MM.1S (cell line): ENCODE results near the gene GALNT10.

Source experiments
- DNase-seq: peaks from one replicate; pipeline ENCODE4 v3.0.0-alpha.2; 2015
- H2AFZ ChIP-seq: fragments of 300-600 bp; sonication (generic); 2 replicates; pipeline ENCODE4 v1.6.0; 2016; ENCODE audit warnings: antibody characterized with exemption, low read length
- H3F3A ChIP-seq: fragments of 300-600 bp; sonication (generic); 2 replicates; pipeline ENCODE4 v1.6.1; 2016; ENCODE audit warnings: mild to moderate bottlenecking, antibody characterized with exemption, low read length, moderate library complexity, mixed read lengths; ENCODE audit not compliant: insufficient read depth
- H3K27ac ChIP-seq: fragments of 300-600 bp; sonication (generic); 2 replicates; pipeline ENCODE4 v1.5.1; 2016; ENCODE audit warnings: mild to moderate bottlenecking, low read length
- H3K27me3 ChIP-seq: fragments of 300-600 bp; sonication (generic); replicated peaks from 2 replicates; pipeline ENCODE4 v1.6.0; 2016; ENCODE audit warnings: low read length; ENCODE audit not compliant: insufficient read depth
- H3K36me3 ChIP-seq: fragments of 300-600 bp; sonication (generic); replicated peaks from 2 replicates; pipeline ENCODE4 v1.6.1; 2016; ENCODE audit warnings: mild to moderate bottlenecking, low read length, mixed read lengths; ENCODE audit not compliant: insufficient read depth
- H3K4me1 ChIP-seq: fragments of 300-600 bp; sonication (generic); 2 replicates; pipeline ENCODE4 v1.6.1; 2016; ENCODE audit warnings: low read length, mixed read lengths
- H3K4me2 ChIP-seq: fragments of 300-600 bp; sonication (generic); 2 replicates; pipeline ENCODE4 v1.6.0; 2016; ENCODE audit warnings: low read depth, low read length
- H3K4me3 ChIP-seq: fragments of 300-600 bp; sonication (generic); 2 replicates; pipeline ENCODE4 v1.5.1; 2016; ENCODE audit warnings: low read length, mixed read lengths
- H3K79me2 ChIP-seq: fragments of 300-600 bp; sonication (generic); 2 replicates; pipeline ENCODE4 v1.6.1; 2016; ENCODE audit warnings: mixed run types, low read length, mixed read lengths
- H3K9ac ChIP-seq: fragments of 300-600 bp; sonication (generic); 2 replicates; pipeline ENCODE4 v1.6.1; 2016; ENCODE audit warnings: low read length, mixed read lengths
- H3K9me2 ChIP-seq: fragments of 300-600 bp; sonication (generic); replicated peaks from 2 replicates; pipeline ENCODE4 v1.6.1; 2016; ENCODE audit warnings: mild to moderate bottlenecking, low read length, mixed read lengths; ENCODE audit not compliant: insufficient read depth
- H3K9me3 ChIP-seq: fragments of 300-600 bp; sonication (generic); replicated peaks from 2 replicates; pipeline ENCODE4 v1.6.1; 2016; ENCODE audit warnings: mild to moderate bottlenecking, low read length, mixed read lengths; ENCODE audit not compliant: insufficient read depth
- H4K20me1 ChIP-seq: fragments of 300-600 bp; sonication (generic); 2 replicates; pipeline ENCODE4 v1.6.1; 2016; ENCODE audit warnings: mild to moderate bottlenecking, low read length, moderate library complexity, mixed read lengths; ENCODE audit not compliant: insufficient read depth
- CTCF ChIP-seq: fragments of 300-600 bp; sonication (generic); IDR thresholded peaks from 2 replicates; pipeline ENCODE4 v1.5.1; 2016; ENCODE audit warnings: antibody characterized with exemption, low read length, mixed read lengths
- EZH2 ChIP-seq: fragments of 300-600 bp; sonication (generic); optimal IDR thresholded peaks from 2 replicates; pipeline ENCODE3; 2017; ENCODE audit warnings: low read depth, mild to moderate bottlenecking, antibody characterized with exemption, low read length, mixed read lengths
- EZH2phosphoT487 ChIP-seq: fragments of 300-600 bp; sonication (generic); IDR thresholded peaks from 2 replicates; pipeline ENCODE4 v1.6.1; 2018; ENCODE audit warnings: antibody characterized with exemption, low read length

Gene GALNT10

GRCh38 chr5:154237946-154238345 is 47.4 kb downstream of the GALNT10 start:
- DNase-seq = no peak
- H3K27me3 ChIP-seq = no peaks in the 10 kb centered on the region
- no peaks in the 10 kb centered on the region for H3K9me2 ChIP-seq
- no peak for TF ChIP-seq EZH2phosphoT487
- TF ChIP-seq EZH2 = no peak
- TF ChIP-seq CTCF = no peak
- no peak overlapping the region for H2AFZ ChIP-seq
- no peaks in the 10 kb centered on the region for H3F3A ChIP-seq
- no peak overlapping the region for H3K4me2 ChIP-seq
- H3K4me3 ChIP-seq = no peak overlapping the region
- no peaks in the 10 kb centered on the region for H4K20me1 ChIP-seq
- H3K9me3 ChIP-seq = no peaks in the 10 kb centered on the region
- H3K9ac ChIP-seq = no peak overlapping the region
- no peaks in the 10 kb centered on the region for H3K4me1 ChIP-seq
- H3K27ac ChIP-seq = no peak overlapping the region
- no peaks in the 10 kb centered on the region for H3K36me3 ChIP-seq
- peaks cover 62% of the 10 kb centered on the region for H3K79me2 ChIP-seq

GRCh38 chr5:154238776-154239481 is 48.4 kb downstream of the GALNT10 start:
- Histone ChIP-seq H3K9me2 (no peaks in the 10 kb centered on the region), H3K79me2 (peaks cover 61% of the 10 kb centered on the region), H3F3A (no peaks in the 10 kb centered on the region), H3K27me3 (no peaks in the 10 kb centered on the region), H3K4me1 (no peaks in the 10 kb centered on the region), H3K36me3 (no peaks in the 10 kb centered on the region), H3K4me2 (no peak overlapping the region), H2AFZ (no peak overlapping the region), H3K27ac (no peak overlapping the region), H3K9ac (no peak overlapping the region), H4K20me1 (no peaks in the 10 kb centered on the region), H3K4me3 (no peak overlapping the region), H3K9me3 (no peaks in the 10 kb centered on the region)
- no peak for DNase-seq
- TF ChIP-seq EZH2phosphoT487 (no peak), EZH2 (no peak), CTCF (no peak)

GRCh38 chr5:154240595-154240994 is 50.1 kb downstream of the GALNT10 start:
- no peaks in the 10 kb centered on the region for H3K27me3 ChIP-seq
- H3K36me3 ChIP-seq = no peaks in the 10 kb centered on the region
- no peak for DNase-seq
- H3K9me3 ChIP-seq = no peaks in the 10 kb centered on the region
- H3F3A ChIP-seq = no peaks in the 10 kb centered on the region
- no peak overlapping the region for H3K9ac ChIP-seq
- H3K9me2 ChIP-seq = no peaks in the 10 kb centered on the region
- H3K4me3 ChIP-seq = no peak overlapping the region
- no peaks in the 10 kb centered on the region for H3K4me1 ChIP-seq
- H3K27ac ChIP-seq = no peak overlapping the region
- H3K4me2 ChIP-seq = no peak overlapping the region
- H2AFZ ChIP-seq = no peak overlapping the region
- no peaks in the 10 kb centered on the region for H4K20me1 ChIP-seq
- H3K79me2 ChIP-seq = peaks cover 60% of the 10 kb centered on the region
- no peak for TF ChIP-seq EZH2
- no peak for TF ChIP-seq CTCF
- no peak for TF ChIP-seq EZH2phosphoT487
